GM20000 (cell line): Measurements from ENCODE around the gene CLEC7A.
A peak's percentile ranks its signal among the peaks of the same experiment; 100 is the strongest.

Source experiments
- DNase-seq: peaks from one replicate; pipeline ENCODE4 v3.0.0; 2012; ENCODE audit warnings: low spot score
- CTCF ChIP-seq: IDR thresholded peaks from 2 replicates; pipeline ENCODE4 v1.5.1; 2012; ENCODE audit warnings: mild to moderate bottlenecking, control low read depth; ENCODE audit errors: extremely low read depth, missing control alignments

The CLEC7A gene

GRCh38 chr12:10130042-10130441 is at the start of gene CLEC7A:
Gene CLEC7A (minus strand): TSS chr12:10130199. CDS start chr12:10130082, 117 bp downstream.
- DNase-seq: peak; percentile 43
- no peak for TF ChIP-seq CTCF

- no peak for TF ChIP-seq CTCF
Observed at GRCh38 chr12:10179776-10180181, 49.8 kb upstream of the CLEC7A start.

GRCh38 chr12:10178821-10179220 is 48.8 kb upstream of the CLEC7A start, which contains the start of gene TMEM52B:
Gene TMEM52B (plus strand): TSS chr12:10179032. CDS start chr12:10179575, 543 bp downstream.
- DNase-seq: no peak
- TF ChIP-seq CTCF: no peak

More at GRCh38 chr12:10179776-10180181, 49.8 kb upstream of the CLEC7A start:
- DNase-seq: no peak

- DNase-seq: no peak
- TF ChIP-seq CTCF: no peak
Observed at GRCh38 chr12:10175846-10176636, 46.0 kb upstream of the CLEC7A start.

- no peak for DNase-seq
- no peak for TF ChIP-seq CTCF
Observed at GRCh38 chr12:10174986-10175614, 45.1 kb upstream of the CLEC7A start.

GRCh38 chr12:10171973-10172728 is 42.2 kb upstream of the CLEC7A start, which contains the start of gene OLR1:
Gene OLR1 (minus strand): TSS chr12:10172132. CDS start chr12:10172077, 55 bp downstream.
- DNase-seq: no peak
- no peak for TF ChIP-seq CTCF

- no peak for TF ChIP-seq CTCF
- DNase-seq: no peak
Observed at GRCh38 chr12:10170216-10170615, 40.2 kb upstream of the CLEC7A start.
